CD14-positive monocyte (primary cell): ENCODE results near the gene SPAG5. TPM values are rescaled to one million over a fixed set of nuclear protein-coding genes. Genes with fewer than 3 reads are reported as not detected.
A peak's percentile ranks its signal among the peaks of the same experiment; 100 is the strongest.

Experiments used
- DNase-seq, 3 donors: peaks; one replicate each; pipeline ENCODE4 v3.0.0-alpha.2; 2011 to 2022
- H2AFZ ChIP-seq: 2 replicates; pipeline ENCODE4 v1.6.0; 2012; ENCODE audit warnings: mild to moderate bottlenecking, low read depth, low read length, inconsistent platforms; ENCODE audit not compliant: insufficient read depth, poor library complexity, severe bottlenecking
- H3K27ac ChIP-seq, 2 donors: 1 replicate in 1 of 2; 2 replicates in 1 of 2; pipeline ENCODE4 v1.5.1; 2012 to 2013; ENCODE audit warnings: low read length in 2 of 2, control low read depth in 1 of 2, inconsistent platforms in 1 of 2, low read depth in 1 of 2, mild to moderate bottlenecking in 1 of 2
- H3K27me3 ChIP-seq, 2 donors: one replicate each; pipeline versions ENCODE4 v1.6.0 to v1.6.1; 2011 to 2013; ENCODE audit warnings: low read length in 2 of 2; ENCODE audit not compliant: control insufficient read depth in 2 of 2, insufficient read depth in 2 of 2
- H3K36me3 ChIP-seq, 2 donors: replicated peaks in 1 of 2; 1 replicate in 1 of 2; 2 replicates in 1 of 2; pipeline versions ENCODE4 v1.5.1 to v1.6.1; 2012 to 2013; ENCODE audit warnings: low read length in 2 of 2, control low read depth in 1 of 2, inconsistent platforms in 1 of 2, mild to moderate bottlenecking in 1 of 2; ENCODE audit not compliant: insufficient read depth in 2 of 2, control insufficient read depth in 1 of 2
- H3K4me1 ChIP-seq, 2 donors: 1 replicate in 1 of 2; 2 replicates in 1 of 2; pipeline versions ENCODE4 v1.5.1 to v1.6.1; 2012 to 2013; ENCODE audit warnings: low read length in 2 of 2, control low read depth in 1 of 2, inconsistent platforms in 1 of 2, mild to moderate bottlenecking in 1 of 2, moderate library complexity in 1 of 2; ENCODE audit not compliant: insufficient read depth in 2 of 2, control insufficient read depth in 1 of 2
- H3K4me2 ChIP-seq: replicated peaks from 2 replicates; pipeline ENCODE3; 2012; ENCODE audit warnings: low read length, moderate library complexity, mild to moderate bottlenecking; ENCODE audit not compliant: poor library complexity, severe bottlenecking; ENCODE audit errors: extremely low read depth
- H3K4me3 ChIP-seq, 3 experiments: fragments of 200-600 bp in 1 of 3; sonication (generic) in 1 of 3; replicated peaks in 1 of 3; 1 replicate in 2 of 3; 2 replicates in 1 of 3; pipeline ENCODE4 v1.5.1; 2011 to 2013; ENCODE audit warnings: low read length in 3 of 3, mild to moderate bottlenecking in 3 of 3, control low read depth in 2 of 3, low read depth in 2 of 3, inconsistent platforms in 1 of 3, moderate library complexity in 1 of 3
- H3K79me2 ChIP-seq: 2 replicates; pipeline ENCODE4 v1.6.0; 2012; ENCODE audit warnings: mild to moderate bottlenecking, control low read depth, inconsistent platforms, low read length, moderate library complexity; ENCODE audit not compliant: insufficient read depth
- H3K9ac ChIP-seq: 2 replicates; pipeline ENCODE4 v1.6.0; 2017; ENCODE audit warnings: low read length, mild to moderate bottlenecking; ENCODE audit not compliant: insufficient read depth, poor library complexity, severe bottlenecking
- H3K9me3 ChIP-seq, 2 donors: replicated peaks in 1 of 2; 1 replicate in 1 of 2; 2 replicates in 1 of 2; pipeline versions ENCODE4 v1.5.1 to v1.6.1; 2012 to 2013; ENCODE audit warnings: low read length in 2 of 2, control low read depth in 1 of 2; ENCODE audit not compliant: control insufficient read depth in 1 of 2, insufficient read depth in 1 of 2
- H4K20me1 ChIP-seq: 2 replicates; pipeline ENCODE4 v1.6.0; 2012; ENCODE audit warnings: mild to moderate bottlenecking, low read length, control low read depth, moderate library complexity; ENCODE audit not compliant: insufficient read depth
- H3K27ac Mint-ChIP-seq, 7 donors: one replicate each; pipeline ENCODE4 v1.8.0; 2020; ENCODE audit warnings: mild to moderate bottlenecking in 7 of 7, mixed read lengths in 7 of 7, moderate library complexity in 6 of 7, inconsistent platforms in 2 of 7
- H3K27me3 Mint-ChIP-seq, 3 donors: one replicate each; pipeline ENCODE4 v1.8.0; 2021 to 2022; ENCODE audit warnings: low read depth in 3 of 3, mild to moderate bottlenecking in 3 of 3, mixed read lengths in 3 of 3, moderate library complexity in 3 of 3, inconsistent platforms in 1 of 3
- H3K36me3 Mint-ChIP-seq, 2 donors: one replicate each; pipeline ENCODE4 v1.8.0; 2020; ENCODE audit warnings: mixed read lengths in 2 of 2, inconsistent platforms in 1 of 2, mild to moderate bottlenecking in 1 of 2
- H3K4me1 Mint-ChIP-seq: one replicate; pipeline ENCODE4 v1.8.0; 2020; ENCODE audit warnings: mild to moderate bottlenecking, mixed read lengths
- H3K4me3 Mint-ChIP-seq, 2 donors: one replicate each; pipeline ENCODE4 v1.8.0; 2020; ENCODE audit warnings: mild to moderate bottlenecking in 2 of 2, mixed read lengths in 2 of 2, moderate library complexity in 1 of 2
- H3K9me3 Mint-ChIP-seq, 7 donors: one replicate each; pipeline ENCODE4 v1.8.0; 2020 to 2022; ENCODE audit warnings: mixed read lengths in 7 of 7, mild to moderate bottlenecking in 6 of 7, moderate library complexity in 6 of 7, inconsistent platforms in 2 of 7
- WGBS: methylation state at CpG from one replicate; pipeline ENCODE4 v1.1.5; 2013; ENCODE audit warnings: missing lambda C conversion rate; ENCODE audit not compliant: insufficient coverage; 5-methylcytosine and 5-hydroxymethylcytosine counted together
- intact Hi-C, 2 donors: fragments of 100-400 bp; cut with micrococcal nuclease; formaldehyde crosslinking; loops; one replicate each; pipeline versions ENCODE4 v1.15.0 to v1.15.1; 2023
- polyA plus RNA-seq, 3 donors: library from polyadenylated mRNA; depleted of rRNA in 1 of 3; unstranded in 2 of 3; stranded (reverse) in 1 of 3; fragments of 300-500 nt in 2 of 3; fragments of >200 nt in 1 of 3; fragmentation: Illumina TruSeq in 2 of 3; gene quantifications; 1 replicate in 2 of 3; 2 replicates in 1 of 3; pipeline ENCODE4 v1.2.3, GENCODE V29; 2012 to 2021
- TF ChIP-seq, protein P1 (sequence below): fragments of 200-600 bp; IDR thresholded peaks from one replicate; pipeline ENCODE4 v1.8.0; 2022; ENCODE audit warnings: antibody characterized with exemption, mild to moderate bottlenecking

Gene SPAG5
- polyA plus RNA-seq, 3 donors = 7.7 TPM; not detected in 2

DNA sequence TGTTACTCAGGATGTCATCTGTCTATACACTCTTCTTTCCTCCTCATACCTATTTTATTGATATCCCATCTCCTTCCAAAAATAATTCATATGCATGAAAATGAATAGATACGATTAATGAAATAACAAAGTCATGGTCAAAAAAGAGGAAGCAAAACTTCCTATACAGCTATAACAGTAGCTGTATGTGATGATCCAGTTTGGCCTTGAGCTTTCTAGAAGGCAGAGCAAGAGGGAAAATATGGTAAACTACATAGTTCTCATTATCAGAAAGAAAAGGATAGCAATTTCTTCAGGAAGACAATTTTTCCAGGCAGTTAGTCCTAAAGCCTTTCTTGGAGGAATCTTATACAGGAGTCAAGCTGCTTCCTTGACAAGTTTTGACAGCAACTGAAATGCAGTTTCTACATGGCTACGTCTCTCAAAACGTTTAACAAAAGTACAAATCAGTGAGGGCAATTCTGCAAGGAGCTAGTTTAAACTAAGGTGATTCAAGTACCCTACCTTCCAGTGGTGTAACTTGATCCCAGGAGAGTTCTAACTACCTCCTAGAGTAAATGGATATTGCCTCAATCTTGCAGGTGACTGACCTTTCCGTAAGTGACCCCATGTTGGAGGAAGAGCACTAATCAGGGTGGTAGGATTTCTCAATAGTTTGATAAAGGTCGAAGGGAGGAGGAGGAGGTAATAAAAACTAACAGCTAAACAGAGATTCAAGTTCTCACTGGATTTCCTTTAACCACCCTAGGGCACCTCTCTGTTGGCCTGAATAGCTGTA is 1.0 kb downstream of the SPAG5 start:
- Mint-ChIP-seq H3K4me1 (peaks cover 26% of the 10 kb centered on the region), H3K27me3 (peaks cover 0 to 3% (median 0%) of the 10 kb centered on the region in 3 donors), H3K36me3 (peaks cover 8 to 17% of the 10 kb centered on the region in 2 donors), H3K9me3 (peaks cover 0 to 2% (median 0%) of the 10 kb centered on the region in 7 donors), H3K4me3 (peak overlapping the region; percentile 91 to 94), H3K27ac (peak overlapping the region; percentile 53 to 99 (median 97))
- Histone ChIP-seq H3K4me3 (peak overlapping the region in 1 of 3 experiments; percentile 82), H3K27me3 (no peaks in the 10 kb centered on the region), H3K9ac (no peak overlapping the region), H3K9me3 (no peaks in the 10 kb centered on the region), H2AFZ (peak overlapping the region; percentile 85), H3K4me1 (peaks cover 20 to 25% of the 10 kb centered on the region in 2 donors), H3K79me2 (peaks cover 52% of the 10 kb centered on the region), H3K36me3 (peaks cover 6% of the 10 kb centered on the region in 2 donors), H4K20me1 (no peaks in the 10 kb centered on the region), H3K4me2 (peak overlapping the region; percentile 87), H3K27ac (peak overlapping the region in 1 of 2 donors; percentile 100)
- intact Hi-C loops = no loop called here
- TF ChIP-seq, protein P1, sequence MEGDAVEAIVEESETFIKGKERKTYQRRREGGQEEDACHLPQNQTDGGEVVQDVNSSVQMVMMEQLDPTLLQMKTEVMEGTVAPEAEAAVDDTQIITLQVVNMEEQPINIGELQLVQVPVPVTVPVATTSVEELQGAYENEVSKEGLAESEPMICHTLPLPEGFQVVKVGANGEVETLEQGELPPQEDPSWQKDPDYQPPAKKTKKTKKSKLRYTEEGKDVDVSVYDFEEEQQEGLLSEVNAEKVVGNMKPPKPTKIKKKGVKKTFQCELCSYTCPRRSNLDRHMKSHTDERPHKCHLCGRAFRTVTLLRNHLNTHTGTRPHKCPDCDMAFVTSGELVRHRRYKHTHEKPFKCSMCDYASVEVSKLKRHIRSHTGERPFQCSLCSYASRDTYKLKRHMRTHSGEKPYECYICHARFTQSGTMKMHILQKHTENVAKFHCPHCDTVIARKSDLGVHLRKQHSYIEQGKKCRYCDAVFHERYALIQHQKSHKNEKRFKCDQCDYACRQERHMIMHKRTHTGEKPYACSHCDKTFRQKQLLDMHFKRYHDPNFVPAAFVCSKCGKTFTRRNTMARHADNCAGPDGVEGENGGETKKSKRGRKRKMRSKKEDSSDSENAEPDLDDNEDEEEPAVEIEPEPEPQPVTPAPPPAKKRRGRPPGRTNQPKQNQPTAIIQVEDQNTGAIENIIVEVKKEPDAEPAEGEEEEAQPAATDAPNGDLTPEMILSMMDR = no peak
- no CpG with 5 or more reads among the region's 5 CpGs for WGBS
- peak in 2 of 3 donors; percentile 26 to 39 for DNase-seq

DNA sequence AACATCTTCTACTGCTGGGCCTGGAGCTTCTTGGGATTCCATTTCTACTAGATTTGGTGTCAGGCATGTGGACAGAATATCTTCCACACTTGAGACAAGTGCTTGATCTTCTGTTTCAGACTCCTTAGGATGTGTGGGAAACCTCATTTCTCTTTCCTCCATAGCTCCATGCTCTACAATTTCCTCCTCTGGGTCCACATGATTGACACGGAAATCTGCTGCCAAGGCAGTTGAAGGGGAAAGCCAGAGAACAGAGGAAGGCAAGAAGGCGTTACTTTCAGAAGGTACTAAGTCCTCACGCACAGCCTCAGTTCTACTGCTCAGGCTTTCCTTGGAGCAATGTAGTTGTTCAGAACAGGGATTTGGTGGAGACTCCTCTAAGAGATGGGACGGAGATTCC is 6.6 kb downstream of the SPAG5 start:
- Mint-ChIP-seq H3K27me3 (no peaks in the 10 kb centered on the region), H3K36me3 (peaks cover 37 to 62% of the 10 kb centered on the region in 2 donors), H3K27ac (peak overlapping the region in 3 of 7 donors; percentile 10 to 21 (median 19)), H3K4me3 (no peak overlapping the region), H3K9me3 (no peaks in the 10 kb centered on the region), H3K4me1 (peaks cover 1% of the 10 kb centered on the region)
- DNase-seq = no peak
- Histone ChIP-seq H3K36me3 (peaks cover 40 to 56% of the 10 kb centered on the region in 2 donors), H3K4me1 (peaks cover 0 to 1% of the 10 kb centered on the region in 2 donors), H2AFZ (no peak overlapping the region), H3K4me2 (no peak overlapping the region), H3K27ac (no peak overlapping the region), H3K79me2 (peaks cover 72% of the 10 kb centered on the region), H3K9me3 (no peaks in the 10 kb centered on the region), H3K4me3 (no peak overlapping the region), H3K9ac (no peak overlapping the region), H4K20me1 (no peaks in the 10 kb centered on the region), H3K27me3 (no peaks in the 10 kb centered on the region)
- intact Hi-C loops = no loop called here
- TF ChIP-seq, protein P1 = no peak
- 92% methylated on average over 2 of the region's 4 CpGs for WGBS
